Hematopoietic multipotent progenitor cell (in vitro differentiated cells): ENCODE data around the gene SLMAP. TPM values are rescaled to one million over a fixed set of nuclear protein-coding genes. Genes with fewer than 3 reads are reported as not detected.
"Not testable (repeated sequence)": the region's sequence is repeated elsewhere in the genome, so short reads cannot be mapped to it uniquely, and the experiment has no call there.

Experiments used
- DNase-seq, 3 donors: peaks; one replicate each; pipeline ENCODE4 v3.0.0-alpha.2; 2011 to 2015; ENCODE audit warnings: low read depth in 2 of 3, low spot score in 2 of 3
- total RNA-seq: library from RNA; depleted of rRNA; stranded (reverse); fragments of >200 nt; gene quantifications from one replicate; pipeline ENCODE4 v1.2.3, GENCODE V29; 2012

The SLMAP gene
- total RNA-seq, 1 donor, result 23.7 TPM

DNA sequence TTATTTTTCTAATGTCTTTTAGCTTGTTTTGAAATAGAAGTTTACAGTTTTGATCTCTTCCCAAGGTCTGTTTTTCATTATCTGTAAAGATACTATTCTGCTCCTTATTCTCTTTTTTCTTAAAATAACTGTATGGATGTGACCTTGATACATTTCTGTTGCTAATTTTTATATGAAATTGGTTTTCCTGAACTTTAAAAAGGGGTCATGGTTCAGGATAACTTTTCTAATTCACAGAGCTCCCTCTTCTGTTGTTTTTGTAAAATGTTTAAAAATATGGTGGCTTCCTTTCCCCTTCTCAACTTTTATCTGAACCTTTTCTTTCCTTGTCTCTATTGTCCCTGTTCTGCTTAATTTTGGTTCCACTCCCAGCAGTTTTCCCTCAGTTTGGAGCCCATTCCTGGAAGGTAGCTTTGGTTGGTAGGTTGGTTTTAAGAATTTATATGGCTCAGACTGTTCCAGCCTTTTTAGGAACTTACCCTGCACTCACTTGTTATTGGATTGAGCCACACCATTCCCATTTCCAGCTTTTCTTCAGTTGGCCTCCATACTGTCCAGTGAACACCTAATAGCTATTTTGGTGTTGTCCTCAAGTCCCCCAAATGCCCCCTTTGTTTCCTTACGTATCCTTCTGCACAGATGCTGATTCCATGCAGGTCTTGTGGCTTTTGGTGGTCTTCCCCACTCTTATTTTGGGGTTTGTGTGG is 70.3 kb downstream of the SLMAP start:
- no peak for DNase-seq

DNA sequence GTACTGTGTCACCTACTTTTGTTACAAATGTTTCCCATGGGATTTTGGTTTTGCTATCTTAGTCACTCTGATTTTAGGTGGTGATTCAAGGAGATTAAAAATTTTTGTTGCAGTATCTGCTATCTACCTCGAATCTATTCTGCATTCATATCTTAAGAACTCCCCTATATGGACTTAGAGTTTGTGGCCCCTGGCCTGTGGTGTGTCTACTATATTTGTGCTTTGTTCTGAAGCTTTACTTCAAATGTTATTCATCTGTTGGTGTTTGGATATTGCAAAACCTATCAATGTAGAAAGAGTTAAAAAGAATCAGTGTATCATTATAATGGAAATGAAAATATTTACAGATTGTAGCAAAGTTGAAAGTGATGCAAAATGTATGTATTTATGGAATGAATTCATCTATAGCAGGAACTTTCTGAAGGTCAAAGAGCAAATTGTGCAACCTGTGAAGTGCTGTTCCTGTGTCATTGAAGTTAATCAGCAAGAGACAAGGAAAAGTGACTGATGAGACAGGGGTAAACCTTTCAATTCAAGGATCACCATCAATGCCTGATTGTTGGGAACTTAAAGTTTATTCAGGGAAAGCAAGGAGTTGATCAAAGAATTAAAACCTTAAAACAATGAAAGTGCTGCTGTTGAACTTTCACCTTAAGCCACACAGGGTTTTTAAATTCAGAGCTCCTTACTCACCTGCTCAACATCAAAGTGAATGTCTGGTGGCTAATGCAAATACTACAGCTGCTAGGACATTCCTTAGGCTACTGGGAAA is 71.0 kb downstream of the SLMAP start:
- DNase-seq, result no peak

DNA sequence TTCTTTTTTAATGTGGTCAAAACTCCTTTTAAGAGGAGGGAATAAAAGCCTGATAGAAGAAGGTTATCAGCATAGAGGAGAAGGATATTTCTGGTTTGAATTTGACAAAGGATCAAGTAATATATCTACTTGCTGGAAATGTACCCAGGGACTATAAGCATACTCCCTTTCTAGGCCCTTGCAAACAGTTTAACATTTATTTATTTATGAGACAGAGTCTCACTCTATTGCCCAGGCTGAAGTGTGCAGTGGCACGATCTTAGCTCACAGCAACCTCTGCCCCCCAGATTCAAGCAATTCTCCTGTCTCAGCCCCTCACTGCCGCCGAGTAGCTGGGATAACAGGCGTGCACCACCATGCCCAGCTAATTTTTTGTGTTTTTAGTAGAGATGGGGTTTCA is 71.6 kb downstream of the SLMAP start:
- no peak for DNase-seq

DNA sequence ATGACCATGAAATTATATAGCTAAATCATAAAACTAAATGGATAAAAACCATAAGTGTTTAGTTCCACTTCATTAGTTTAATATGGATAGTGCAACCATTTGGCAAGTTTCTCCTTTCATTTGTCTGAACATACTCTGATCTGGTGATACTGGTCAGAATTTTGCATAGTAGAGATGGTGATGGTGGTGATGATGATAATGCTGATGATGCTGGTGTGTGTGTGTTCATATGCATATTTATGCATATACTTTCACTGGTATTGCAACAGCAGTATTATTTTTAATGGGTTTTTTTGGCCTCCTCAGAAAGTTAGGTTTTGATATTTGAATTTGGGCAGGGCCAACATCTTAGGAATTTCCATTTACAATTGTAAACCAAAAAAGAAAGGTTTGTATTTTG is 76.4 kb downstream of the SLMAP start:
- no peak for DNase-seq

DNA sequence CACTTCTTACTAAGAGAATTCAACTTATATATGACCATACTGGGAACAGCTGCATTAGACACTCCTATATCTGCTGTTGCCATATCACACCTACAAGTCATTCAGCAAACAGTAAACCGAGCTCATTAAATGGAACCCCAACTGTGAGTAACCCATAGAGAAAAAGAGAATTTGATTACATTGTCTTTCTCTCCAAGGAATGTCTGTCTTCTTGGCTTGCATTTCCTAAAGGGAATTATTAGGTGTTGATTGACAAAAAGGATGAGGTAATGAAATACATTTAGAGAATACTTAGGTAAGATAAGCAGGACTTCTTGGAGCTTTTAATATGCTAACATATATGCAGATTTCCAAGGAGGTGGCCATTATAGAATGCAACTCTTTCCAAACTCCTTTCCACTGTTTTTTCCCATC is 76.8 kb downstream of the SLMAP start:
- no peak for DNase-seq

DNA sequence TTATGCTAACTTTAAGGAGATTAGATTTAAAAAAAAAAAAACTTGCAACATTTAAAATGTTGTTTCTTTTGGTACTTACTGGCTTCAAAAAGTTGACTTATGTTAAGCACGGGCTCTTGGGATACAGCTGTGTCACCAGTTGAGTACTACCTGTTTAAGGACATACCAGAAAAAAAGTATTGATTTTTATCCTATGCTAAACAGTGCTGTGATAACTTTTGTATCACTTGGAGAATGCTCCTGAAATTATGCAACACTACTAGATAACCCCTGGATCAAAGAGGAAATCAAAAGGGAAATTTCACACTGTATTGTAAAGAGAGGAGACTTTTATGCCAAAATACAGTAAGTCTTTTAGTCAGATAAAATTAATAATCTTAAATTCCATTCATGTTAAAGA is 77.7 kb downstream of the SLMAP start:
- no peak for DNase-seq

DNA sequence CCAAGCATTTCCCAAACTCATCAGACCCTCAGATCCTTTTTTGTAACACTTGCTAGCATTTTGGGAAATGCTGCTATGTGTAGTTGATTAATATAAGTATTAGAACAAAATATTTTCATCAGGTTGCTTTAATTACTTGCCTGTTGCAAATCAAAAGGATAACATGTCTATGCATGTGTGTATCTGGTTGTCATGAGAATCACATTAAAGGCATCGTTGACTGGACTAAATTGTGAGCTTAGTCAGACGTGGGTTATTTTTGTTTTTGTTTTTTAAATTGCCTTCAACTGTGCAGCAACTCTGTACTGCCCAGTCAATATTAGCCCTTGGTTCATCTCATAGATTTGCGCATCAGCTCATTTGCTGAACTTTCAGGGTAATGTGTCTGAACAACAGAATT is 81.6 kb downstream of the SLMAP start:
- DNase-seq, result no peak

DNA sequence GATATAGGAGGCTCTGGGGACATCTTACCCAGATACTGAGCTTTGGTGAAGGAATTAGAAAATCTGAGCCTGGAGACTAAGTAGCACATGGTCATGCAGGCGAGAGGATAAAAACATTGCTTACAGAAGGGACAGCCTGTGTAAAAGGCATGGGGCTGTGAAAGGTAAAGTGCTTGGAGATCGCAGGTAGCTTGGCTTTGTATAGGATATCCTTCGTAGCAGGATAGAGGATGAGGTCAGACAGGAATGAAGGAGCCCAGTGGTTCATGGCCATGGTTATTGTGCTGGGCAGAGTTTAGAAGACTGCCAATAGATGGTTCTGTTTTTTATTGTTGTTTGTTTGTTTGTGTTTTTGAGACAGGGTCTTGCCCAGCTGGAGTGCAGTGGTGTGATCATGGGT is 82.5 kb downstream of the SLMAP start:
- DNase-seq, result no peak

DNA sequence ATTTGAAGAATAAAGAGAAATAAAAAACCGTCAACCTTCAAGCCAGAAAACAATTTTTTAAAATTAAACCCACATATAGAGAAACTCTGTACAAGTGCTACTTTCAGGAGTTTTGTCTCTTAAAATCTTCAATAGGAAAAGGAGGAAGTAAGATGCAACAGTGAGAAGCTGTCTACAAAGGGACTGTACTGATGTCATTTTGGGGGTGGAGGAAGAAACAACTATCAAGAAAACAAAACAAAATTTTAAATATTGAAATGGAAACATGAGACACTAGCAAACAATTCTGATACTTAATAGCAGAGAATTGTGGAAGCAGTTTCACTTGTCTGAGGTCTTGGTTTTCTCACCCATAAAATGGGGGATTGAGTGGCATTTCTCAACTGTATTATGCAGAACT is 84.4 kb downstream of the SLMAP start:
- DNase-seq, result peak in 1 of 3 donors; percentile 21

DNA sequence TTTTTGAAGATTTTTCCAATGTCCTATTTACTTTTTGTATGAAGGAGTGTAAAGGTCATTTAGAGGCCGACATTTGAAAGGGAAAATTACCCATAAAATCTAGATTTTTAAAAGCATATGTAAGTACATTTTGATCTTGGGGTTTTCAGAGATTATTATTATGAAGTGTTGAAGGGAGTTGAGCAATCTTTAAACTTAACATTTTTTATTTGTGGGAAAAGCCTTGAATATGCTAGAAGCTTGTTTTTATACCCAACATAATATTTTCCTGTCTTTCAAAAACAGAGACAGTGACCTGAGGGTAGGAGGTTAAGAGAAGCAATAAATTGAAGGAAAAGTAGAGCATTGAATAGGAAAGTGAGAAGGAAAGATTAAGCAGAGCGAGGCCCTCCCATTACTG is 85.7 kb downstream of the SLMAP start:
- no peak for DNase-seq

DNA sequence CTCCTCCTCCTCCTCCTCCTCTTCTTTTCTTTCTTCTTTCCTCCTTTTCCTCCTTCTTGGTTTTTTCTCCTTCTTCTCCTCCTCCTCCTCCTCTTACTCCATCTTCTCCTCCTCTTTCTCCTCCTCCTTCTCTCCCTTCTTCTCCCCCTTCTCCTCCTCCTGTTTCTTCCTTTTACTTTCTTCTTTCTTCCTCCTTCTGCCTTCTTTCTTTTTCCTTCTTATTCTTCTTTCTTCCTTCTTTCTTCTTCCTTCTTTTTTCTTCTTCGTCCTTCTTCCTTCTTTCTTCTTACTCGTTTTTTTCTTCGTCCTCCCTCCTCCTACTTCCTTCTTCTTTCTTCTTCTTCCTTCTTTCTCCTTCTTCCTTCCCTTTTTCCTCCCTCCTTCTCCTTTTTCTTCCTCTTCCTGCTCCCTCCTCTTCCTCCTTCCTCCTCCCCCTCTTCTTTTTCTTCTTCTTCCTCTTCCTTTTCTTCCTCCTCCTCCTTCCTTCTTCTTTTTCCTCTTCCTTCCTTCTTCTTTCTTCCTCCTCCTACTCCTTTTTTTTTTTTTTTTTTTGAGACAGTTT is 92.1 kb downstream of the SLMAP start:
- DNase-seq, result no peak

DNA sequence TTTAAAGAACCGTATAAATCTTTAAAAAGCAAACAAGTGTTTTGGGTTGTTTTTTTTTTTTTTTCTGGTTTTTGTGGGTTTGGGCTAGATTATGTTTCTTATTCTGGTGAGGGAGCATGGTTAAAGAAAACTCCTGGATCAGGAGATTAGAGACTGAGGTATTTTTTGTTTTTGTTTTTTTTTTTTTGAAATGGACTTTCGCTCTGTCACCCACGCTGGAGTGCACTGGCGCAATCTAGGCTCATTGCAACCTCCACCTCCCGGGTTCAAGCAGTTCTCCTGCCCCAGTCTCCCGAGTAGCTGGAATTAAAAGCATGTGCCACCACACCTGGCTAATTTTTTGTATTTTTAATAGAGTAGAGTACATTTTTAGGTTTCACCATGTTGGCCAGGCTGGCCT is 95.2 kb downstream of the SLMAP start:
- DNase-seq, result no peak

DNA sequence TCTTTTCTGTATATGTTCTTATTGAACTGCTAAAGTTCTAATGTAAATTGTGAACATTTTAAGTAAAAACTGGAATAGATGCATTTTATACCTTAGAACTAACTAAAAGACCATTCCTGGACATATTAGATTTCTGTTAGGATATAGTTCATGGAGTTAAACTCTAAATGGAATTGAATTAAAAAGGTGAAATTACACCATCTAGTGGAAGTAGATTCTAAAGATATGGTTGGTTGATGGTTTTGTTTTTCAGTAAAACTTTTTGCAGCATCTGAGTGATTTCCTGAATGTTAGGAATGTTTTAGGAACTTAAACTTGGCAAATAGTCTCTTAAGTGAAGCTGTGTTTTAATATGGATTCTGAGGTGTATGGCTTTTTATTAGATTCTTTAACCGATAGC is 96.8 kb downstream of the SLMAP start:
- peak in 1 of 3 donors; percentile 19 for DNase-seq

DNA sequence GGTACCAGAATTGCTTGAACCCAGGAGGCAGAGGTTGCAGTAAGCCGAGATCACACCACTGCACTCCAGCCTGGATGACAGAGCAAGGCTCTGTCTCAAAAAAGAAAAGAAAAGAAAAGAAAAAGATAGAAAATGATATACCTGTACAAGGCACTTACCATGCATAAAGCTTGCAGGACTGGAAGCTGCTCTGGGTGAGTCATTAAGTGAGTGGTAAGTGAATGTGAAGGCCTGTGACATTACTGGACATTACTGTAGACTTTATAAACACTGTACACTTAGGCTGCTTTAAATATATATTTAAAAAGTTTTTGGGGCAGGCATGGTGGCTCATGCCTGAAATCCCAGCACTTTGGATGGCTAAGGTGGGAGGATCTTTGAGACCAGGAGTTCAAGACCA is 99.2 kb downstream of the SLMAP start:
- DNase-seq, result no peak

DNA sequence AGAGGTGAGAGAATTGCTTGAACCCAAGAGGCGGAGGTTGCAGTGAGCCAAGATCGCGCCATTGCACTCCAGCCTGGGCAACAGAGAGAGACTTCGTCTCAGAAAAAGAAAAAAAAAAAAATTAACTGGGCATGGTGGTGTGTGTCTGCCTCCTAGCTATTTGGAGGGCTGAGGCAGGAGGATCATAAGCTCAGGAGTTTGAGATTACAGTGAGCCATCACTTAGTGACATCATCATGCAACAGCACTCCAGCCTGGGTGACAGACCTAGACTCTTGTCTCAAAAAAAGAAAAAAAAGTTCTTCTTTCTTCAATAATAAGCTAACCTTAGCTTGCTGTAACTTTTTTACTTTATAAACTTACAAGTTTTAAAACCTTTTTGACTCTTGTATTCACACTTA is 99.8 kb downstream of the SLMAP start:
- no peak for DNase-seq

DNA sequence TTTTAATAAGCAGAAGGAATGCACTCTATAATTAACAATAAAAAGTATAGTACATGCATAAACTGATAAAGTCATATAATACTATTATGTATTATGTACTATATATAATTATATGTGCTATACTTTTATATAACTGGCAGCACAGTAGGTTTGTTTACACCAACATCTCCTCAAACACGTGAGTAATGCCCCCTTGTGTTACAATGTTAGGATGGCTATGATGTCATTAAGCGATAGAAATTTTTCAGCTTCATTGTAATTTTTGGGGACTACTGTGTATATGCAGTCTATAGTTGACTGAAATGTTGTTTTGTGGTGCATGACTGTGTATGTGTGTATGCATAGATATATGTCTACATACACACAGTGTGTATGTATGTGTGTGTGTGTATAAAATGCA is 100.6 kb downstream of the SLMAP start:
- DNase-seq, result peak in 1 of 3 donors; percentile 44

DNA sequence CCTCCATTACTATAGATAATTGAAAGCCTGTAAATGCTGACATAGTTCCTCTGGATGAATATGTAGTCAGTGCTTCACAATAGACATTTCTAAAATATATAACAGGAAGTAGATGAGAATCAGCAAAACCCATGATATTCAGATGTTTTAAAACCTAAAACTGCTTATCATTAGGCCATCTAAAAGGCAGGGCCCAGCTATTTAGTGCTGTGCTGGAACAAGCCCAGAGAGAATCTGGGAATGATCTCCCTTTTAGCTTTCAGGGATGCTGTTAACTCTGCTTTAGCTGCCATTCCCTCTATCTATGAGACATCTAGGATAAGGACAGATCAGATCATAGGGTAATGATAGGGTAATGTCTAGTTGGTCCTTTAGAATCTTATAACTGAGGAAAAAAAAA is 106.8 kb downstream of the SLMAP start:
- DNase-seq, result no peak

DNA sequence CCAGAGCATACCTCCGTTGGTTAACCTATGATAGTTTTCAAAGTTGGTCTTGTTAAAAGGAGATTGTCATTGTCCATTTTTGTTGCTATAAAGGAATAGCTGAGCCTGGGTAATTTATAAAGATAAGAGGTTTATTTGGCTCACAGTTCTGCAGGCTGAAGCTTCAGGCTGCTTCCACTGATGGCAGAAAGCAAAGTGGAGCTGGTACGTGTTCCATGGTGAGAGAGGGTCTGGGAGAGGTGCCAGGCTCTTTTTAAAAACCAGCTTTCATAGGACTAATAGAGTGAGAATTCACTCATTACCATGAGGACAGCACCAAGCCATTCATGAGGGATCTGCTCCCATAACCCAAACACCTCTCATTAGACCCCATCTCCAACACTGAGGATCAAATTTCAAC is 107.3 kb downstream of the SLMAP start:
- no peak for DNase-seq

DNA sequence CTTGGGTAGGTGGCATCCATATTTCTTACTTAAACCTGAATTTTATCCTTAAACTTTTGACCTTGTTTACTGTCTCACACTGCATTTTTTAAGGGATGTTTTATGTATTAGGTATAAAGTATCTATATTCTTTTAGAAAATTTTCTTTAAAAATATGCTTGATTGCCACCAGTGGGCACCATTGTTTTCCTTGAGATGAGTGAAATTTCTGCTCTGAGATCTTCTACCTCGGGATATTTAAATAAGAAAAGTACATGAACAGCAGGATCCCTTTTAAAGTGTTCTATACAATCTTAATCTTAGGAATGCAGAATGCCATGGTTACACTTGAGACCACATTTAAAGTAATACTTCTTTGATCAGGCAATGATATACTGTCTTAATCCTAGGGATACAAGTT is 108.7 kb downstream of the SLMAP start:
- DNase-seq, result peak in 2 of 3 donors; percentile 15 to 44

DNA sequence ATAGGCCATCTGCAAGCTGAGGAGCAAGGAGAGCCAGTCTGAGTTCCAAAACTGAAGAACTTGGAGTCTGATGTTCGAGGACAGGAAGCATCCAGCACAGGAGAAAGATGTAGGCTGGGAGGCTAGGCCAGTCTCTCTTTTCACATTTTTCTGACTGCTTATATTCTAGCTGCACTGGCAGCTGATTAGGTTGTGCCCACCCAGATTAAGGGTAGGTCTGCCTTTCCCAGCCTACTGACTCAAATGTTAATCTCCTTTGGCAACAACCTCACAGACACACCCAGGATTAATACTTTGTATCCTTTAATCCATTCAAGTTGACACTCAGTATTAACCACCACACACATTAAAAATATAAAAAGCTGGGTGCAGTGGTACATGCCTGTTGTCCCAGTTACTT is 113.0 kb downstream of the SLMAP start:
- DNase-seq, result not testable (repeated sequence)

DNA sequence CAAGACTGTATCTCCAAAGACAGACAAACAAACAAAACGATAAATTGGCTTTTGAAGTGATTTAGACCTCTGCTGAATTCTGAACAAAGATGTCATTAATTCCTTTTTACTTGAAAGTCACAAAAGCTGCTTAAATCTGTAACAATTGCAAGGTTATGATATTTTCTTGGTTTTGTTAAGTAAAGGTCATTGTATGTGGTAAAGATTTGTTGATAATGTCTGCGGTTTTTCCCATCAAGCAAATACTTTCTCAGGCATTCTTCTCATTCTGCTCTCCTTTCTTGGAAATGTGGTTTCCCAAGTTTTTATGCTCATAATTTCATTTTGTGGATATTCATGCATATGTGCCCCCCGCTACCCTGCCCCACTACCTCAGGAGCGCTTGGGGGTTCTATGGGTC is 116.5 kb downstream of the SLMAP start:
- DNase-seq, result no peak

DNA sequence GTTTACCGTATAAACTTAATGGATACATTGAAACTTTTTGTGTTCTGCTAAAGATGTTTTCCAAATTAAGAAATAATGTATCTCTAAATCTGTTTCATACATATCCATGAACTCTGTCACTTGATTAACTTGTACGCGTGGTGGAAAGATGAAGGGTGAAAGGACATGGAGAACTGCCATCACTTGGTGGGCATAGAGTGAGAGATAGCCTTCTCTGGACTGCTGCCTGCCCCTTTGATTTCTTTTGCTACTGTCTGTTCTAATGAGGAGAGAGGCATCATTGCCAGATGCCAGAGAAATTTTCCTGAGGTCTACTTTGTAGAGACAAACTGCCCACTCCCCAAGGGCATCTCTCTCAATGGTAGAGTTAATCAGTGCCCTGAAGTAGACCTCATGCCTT is 120.5 kb downstream of the SLMAP start:
- DNase-seq, result no peak
